ENCODE results near the gene SOX30.
"Not testable (repeated sequence)": the region's sequence is repeated elsewhere in the genome, so short reads cannot be mapped to it uniquely, and the experiment has no call there.

The SOX30 gene

GRCh38 chr5:157652377-157652692, at the start of gene SOX30:
SOX30 (minus strand) TSS chr5:157652438; CDS start chr5:157652078, 360 bp downstream.
- H3K4me1 Mint-ChIP-seq = no peaks in the 10 kb centered on the region
- no peak for TF ChIP-seq CTCF (IDR thresholded peaks at IDR 0.05; ENCODE audit: unreplicated experiment in 3 of 3)
- H3K36me3 Mint-ChIP-seq (ENCODE audit: low read depth) = peaks cover 3% of the 10 kb centered on the region
- peaks cover 4% of the 10 kb centered on the region for H3K27me3 Mint-ChIP-seq (ENCODE audit: low read depth)
- no peak within 1 kb of the TSS for H3K4me3 Mint-ChIP-seq
- peaks cover 34% of the 10 kb centered on the region for H3K9me3 Mint-ChIP-seq
- no peak within 1 kb of the TSS for H3K27ac Mint-ChIP-seq

- H3K4me1 Mint-ChIP-seq = not testable (repeated sequence)
Observed at GRCh38 chr5:157698674-157699073, 46.4 kb upstream of the SOX30 start.

GRCh38 chr5:157696154-157696553, 43.9 kb upstream of the SOX30 start:
- H3K27me3 Mint-ChIP-seq (ENCODE audit: low read depth); H3K27ac Mint-ChIP-seq; H3K36me3 Mint-ChIP-seq (ENCODE audit: low read depth); H3K4me3 Mint-ChIP-seq; H3K4me1 Mint-ChIP-seq: not testable (repeated sequence)
- peaks cover 39% of the 10 kb centered on the region for H3K9me3 Mint-ChIP-seq

More at GRCh38 chr5:157698674-157699073, 46.4 kb upstream of the SOX30 start:
- H3K27me3 Mint-ChIP-seq (ENCODE audit: low read depth); H3K4me3 Mint-ChIP-seq; H3K27ac Mint-ChIP-seq; H3K36me3 Mint-ChIP-seq (ENCODE audit: low read depth): not testable (repeated sequence)
- H3K9me3 Mint-ChIP-seq = peaks cover 24% of the 10 kb centered on the region

- not testable (repeated sequence) for H3K27ac Mint-ChIP-seq; H3K4me3 Mint-ChIP-seq; H3K36me3 Mint-ChIP-seq (ENCODE audit: low read depth); H3K4me1 Mint-ChIP-seq; H3K27me3 Mint-ChIP-seq (ENCODE audit: low read depth)
- H3K9me3 Mint-ChIP-seq = peaks cover 38% of the 10 kb centered on the region
Observed at GRCh38 chr5:157693816-157694215, 41.6 kb upstream of the SOX30 start.

GRCh38 chr5:157690690-157691433, 38.6 kb upstream of the SOX30 start:
- peaks cover 5% of the 10 kb centered on the region for H3K4me1 Mint-ChIP-seq
- no peak for TF ChIP-seq CTCF (IDR thresholded peaks at IDR 0.05; ENCODE audit: unreplicated experiment in 3 of 3)

GRCh38 chr5:157689942-157690689, 37.9 kb upstream of the SOX30 start:
- no peak overlapping the region for H3K4me3 Mint-ChIP-seq
- H3K4me1 Mint-ChIP-seq = peaks cover 5% of the 10 kb centered on the region
- no peak overlapping the region for H3K27ac Mint-ChIP-seq
- H3K9me3 Mint-ChIP-seq = peaks cover 24% of the 10 kb centered on the region
- H3K27me3 Mint-ChIP-seq (ENCODE audit: low read depth) = no peaks in the 10 kb centered on the region
- TF ChIP-seq CTCF (IDR thresholded peaks at IDR 0.05; ENCODE audit: unreplicated experiment in 3 of 3) = no peak
- H3K36me3 Mint-ChIP-seq (ENCODE audit: low read depth) = no peaks in the 10 kb centered on the region

More at GRCh38 chr5:157690690-157691433, 38.6 kb upstream of the SOX30 start:
- Mint-ChIP-seq H3K27me3 (ENCODE audit: low read depth) (no peaks in the 10 kb centered on the region), H3K4me3 (no peak overlapping the region), H3K36me3 (ENCODE audit: low read depth) (no peaks in the 10 kb centered on the region), H3K27ac (no peak overlapping the region), H3K9me3 (peaks cover 27% of the 10 kb centered on the region)

GRCh38 chr5:157687198-157687554, 34.9 kb upstream of the SOX30 start:
- no peaks in the 10 kb centered on the region for H3K36me3 Mint-ChIP-seq (ENCODE audit: low read depth)
- H3K4me1 Mint-ChIP-seq = peaks cover 5% of the 10 kb centered on the region
- H3K4me3 Mint-ChIP-seq = no peak overlapping the region
- no peaks in the 10 kb centered on the region for H3K27me3 Mint-ChIP-seq (ENCODE audit: low read depth)
- no peak overlapping the region for H3K27ac Mint-ChIP-seq
- peaks cover 13% of the 10 kb centered on the region for H3K9me3 Mint-ChIP-seq
- no peak for TF ChIP-seq CTCF (IDR thresholded peaks at IDR 0.05; ENCODE audit: unreplicated experiment in 3 of 3)

GRCh38 chr5:157686276-157687197, 34.3 kb upstream of the SOX30 start:
- not testable (repeated sequence) for H3K27me3 Mint-ChIP-seq (ENCODE audit: low read depth); H3K9me3 Mint-ChIP-seq; H3K4me1 Mint-ChIP-seq; H3K36me3 Mint-ChIP-seq (ENCODE audit: low read depth); H3K4me3 Mint-ChIP-seq
- peak overlapping the region in 2 of 3 experiments; percentile 1 to 78 for H3K27ac Mint-ChIP-seq
